GM12892 (cell line): ENCODE data around the gene RAD51D.

Experiments
- POLR2A ChIP-seq: IDR thresholded peaks from 2 replicates; pipeline ENCODE4 v1.6.1; 2011; ENCODE audit warnings: low read depth, low read length, control low read depth
- TAF1 ChIP-seq: IDR thresholded peaks from 2 replicates; pipeline ENCODE4 v1.6.1; 2011; ENCODE audit warnings: low read depth, mild to moderate bottlenecking, control low read depth, low read length, borderline replicate concordance

GRCh38 chr17:35081638-35082037 lies 38.0 kb downstream of the RAD51D start:
- TF ChIP-seq TAF1 (no peak), POLR2A (no peak)
